Skin epidermis (tissue), 12 donors: Measurements from ENCODE around the gene JPH3.
A peak's percentile ranks its signal among the peaks of the same experiment; 100 is the strongest.

ENCODE experiments used
- H3K27ac ChIP-seq, 21 experiments: fragments of 200-600 bp; sonication (generic) in 11 of 21; one replicate each; pipeline ENCODE4 v1.5.0; 2020; ENCODE audit warnings: mild to moderate bottlenecking in 3 of 21, inconsistent platforms in 2 of 21, moderate library complexity in 2 of 21
- H3K4me3 ChIP-seq, 7 experiments: fragments of 200-600 bp; sonication (generic) in 2 of 7; one replicate each; pipeline ENCODE4 v1.5.0; 2020; ENCODE audit warnings: inconsistent platforms in 2 of 7, mild to moderate bottlenecking in 2 of 7, moderate library complexity in 1 of 7

JPH3 gene

GRCh38 chr16:87602001-87602775 is at the start of gene JPH3:
JPH3 (plus strand) TSS chr16:87602508; CDS start chr16:87603147, 639 bp downstream.
- Histone ChIP-seq H3K27ac (no peak within 1 kb of the TSS), H3K4me3 (peak within 1 kb of the TSS in 3 of 7 experiments; percentile 17 to 31 (median 22))

DNA sequence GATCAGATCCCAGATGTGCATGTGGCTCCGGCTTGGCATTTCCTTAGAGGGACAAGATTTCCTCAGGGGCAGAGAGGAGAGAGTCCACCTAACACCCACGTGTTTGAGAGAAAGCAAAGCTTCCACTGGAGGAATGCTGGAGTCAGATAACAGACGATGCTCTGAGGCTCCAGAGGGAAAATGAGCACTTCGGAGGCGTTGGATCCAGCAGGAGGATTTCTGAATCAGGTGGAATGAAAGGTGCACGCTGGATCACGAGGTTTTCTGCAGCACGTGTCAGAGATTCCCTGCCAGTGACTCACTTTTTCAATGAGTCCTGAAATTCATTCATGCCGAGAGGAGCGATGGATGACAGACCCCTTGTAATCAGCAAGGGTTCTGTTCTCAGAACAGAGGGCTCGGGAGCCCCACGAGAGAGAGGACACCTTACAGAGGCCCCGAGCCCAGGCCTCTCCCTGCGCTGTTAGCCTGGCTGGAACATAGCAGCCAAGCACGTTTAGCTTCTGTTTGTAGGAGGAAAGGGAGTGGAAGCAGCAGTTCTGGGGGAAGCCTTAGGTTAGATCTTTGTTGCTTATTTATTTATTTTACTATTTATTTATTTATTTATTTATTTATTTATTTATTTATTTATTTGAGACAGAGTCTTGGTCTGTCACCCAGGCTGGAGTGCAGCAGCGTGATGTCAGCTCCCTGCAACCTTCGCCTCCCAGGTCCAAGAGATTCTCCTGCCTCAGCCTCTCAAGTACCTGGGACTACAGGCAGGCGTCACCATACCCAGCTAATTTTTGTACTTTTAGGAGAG is 49.3 kb upstream of the JPH3 start:
- Histone ChIP-seq H3K27ac (no peak overlapping the region), H3K4me3 (no peak overlapping the region)

- H3K27ac ChIP-seq: no peak overlapping the region
- no peak overlapping the region for H3K4me3 ChIP-seq
Observed at GRCh38 chr16:87554754-87555427, 47.4 kb upstream of the JPH3 start.

DNA sequence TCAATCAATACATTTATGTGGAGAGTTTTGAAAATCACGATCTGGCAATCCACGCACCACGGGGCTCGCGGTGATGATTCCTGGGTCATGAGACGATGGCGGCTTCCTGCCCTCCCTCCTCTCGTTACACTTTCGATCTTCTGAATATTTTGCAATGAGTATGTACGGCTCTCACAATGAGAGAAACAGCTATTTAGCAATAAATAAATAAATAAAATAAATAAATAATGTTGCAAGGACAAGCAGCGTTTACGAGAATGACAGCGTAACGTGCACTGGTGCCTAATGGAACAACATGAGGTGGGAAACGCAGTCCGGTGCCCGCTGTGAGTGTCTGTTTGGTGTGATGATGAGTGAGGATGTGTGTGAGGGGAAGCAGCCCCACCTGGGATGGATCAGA is 46.7 kb upstream of the JPH3 start:
- no peak overlapping the region for H3K4me3 ChIP-seq
- H3K27ac ChIP-seq: no peak overlapping the region

DNA sequence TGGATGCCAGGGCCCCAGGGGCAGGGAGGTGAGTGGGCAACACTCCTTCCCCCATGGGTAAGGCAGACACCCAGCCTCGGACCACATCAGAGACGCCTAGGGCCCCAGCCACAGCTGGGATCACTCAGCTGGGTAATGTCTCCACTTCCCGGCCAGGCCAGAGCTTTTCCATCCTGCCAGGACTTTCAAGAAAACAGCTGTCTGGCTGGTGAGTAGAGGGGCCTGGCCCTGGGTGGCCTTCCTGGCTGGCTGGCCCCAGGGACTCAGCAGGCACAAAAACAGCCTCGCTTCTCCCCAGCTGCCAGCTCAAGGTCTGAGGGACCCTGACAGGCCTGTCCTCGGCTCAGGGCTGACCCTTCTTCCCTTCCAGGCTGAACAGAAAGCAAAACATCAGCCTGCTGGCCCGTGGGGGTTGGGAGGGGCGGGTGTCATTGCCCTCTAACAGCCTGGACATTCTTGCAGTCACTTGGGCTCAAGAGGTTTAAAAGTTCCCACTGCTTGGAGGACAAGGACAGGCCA is 45.3 kb upstream of the JPH3 start:
- peak overlapping the region in 17 of 21 experiments; percentile 8 to 73 (median 49) for H3K27ac ChIP-seq

DNA sequence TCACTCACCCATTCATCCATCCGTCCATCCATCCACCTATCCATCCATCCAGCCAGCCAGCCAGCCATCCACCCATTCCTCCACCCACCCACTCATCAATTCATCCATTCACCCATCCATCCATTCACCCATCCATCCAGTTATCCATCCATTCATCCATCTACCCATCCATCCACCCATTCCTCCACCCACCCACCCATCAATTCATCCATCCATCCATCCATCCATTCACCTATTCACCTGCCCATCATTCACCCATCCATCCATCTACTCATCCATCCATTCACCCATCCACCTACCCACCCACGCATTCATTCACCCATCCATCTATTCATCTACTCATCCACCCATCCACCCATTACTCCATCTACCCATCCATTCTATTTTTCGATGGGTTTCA is 43.6 kb upstream of the JPH3 start:
- Histone ChIP-seq H3K4me3 (no peak overlapping the region), H3K27ac (no peak overlapping the region)

More for the DNA sequence above, 45.3 kb upstream of the JPH3 start:
- H3K4me3 ChIP-seq: no peak overlapping the region

- H3K4me3 ChIP-seq: no peak overlapping the region
- H3K27ac ChIP-seq: no peak overlapping the region
Observed at GRCh38 chr16:87559945-87560344, 42.4 kb upstream of the JPH3 start.

- Histone ChIP-seq H3K27ac (peak overlapping the region in 1 of 21 experiments; percentile 7), H3K4me3 (no peak overlapping the region)
Observed at GRCh38 chr16:87560428-87561199, 41.7 kb upstream of the JPH3 start.

GRCh38 chr16:87561200-87562105 is 40.9 kb upstream of the JPH3 start:
- Histone ChIP-seq H3K27ac (no peak overlapping the region), H3K4me3 (no peak overlapping the region)

DNA sequence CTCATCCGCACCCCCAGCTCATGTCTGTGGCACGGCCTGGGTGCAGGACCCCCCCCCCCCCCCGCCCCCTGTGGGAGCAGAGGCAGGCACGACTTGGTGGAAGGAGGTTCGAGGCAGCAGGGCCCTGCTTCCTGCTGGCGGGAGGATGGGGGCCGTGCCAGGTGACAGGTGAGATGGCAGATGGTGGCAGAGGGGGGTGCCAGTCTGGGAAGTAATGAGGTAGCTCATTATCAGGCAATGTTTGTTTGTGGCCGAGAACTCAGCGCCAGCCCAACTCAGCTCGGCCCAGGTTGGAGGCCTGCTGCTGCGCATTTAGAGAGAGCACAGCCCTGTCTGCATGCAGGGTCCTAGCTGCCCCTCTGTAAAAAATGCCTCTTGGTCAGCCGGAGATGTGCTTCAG is 40.1 kb upstream of the JPH3 start:
- no peak overlapping the region for H3K4me3 ChIP-seq
- H3K27ac ChIP-seq: no peak overlapping the region

DNA sequence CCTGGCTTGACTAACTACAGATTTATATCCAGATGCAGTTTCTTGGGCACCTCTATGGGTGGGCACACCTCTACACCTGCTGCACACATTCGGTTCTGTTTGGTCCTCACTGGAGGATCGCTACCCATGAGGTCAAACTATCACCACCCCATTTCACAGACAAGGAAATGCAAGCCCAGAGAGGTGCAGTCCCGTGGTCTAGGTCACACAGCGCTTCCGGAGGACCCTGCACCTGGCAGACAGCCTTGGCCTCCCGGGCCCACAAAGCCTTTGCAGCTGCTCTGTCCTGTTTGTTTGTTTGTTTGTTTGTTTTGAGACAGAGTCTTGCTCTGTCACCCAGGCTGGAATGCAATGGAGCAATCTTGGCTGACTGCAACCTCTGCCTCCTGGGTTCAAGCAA is 39.3 kb upstream of the JPH3 start:
- no peak overlapping the region for H3K27ac ChIP-seq
- H3K4me3 ChIP-seq: no peak overlapping the region

- no peak overlapping the region for H3K27ac ChIP-seq
- no peak overlapping the region for H3K4me3 ChIP-seq
Observed at GRCh38 chr16:87563714-87564523, 38.4 kb upstream of the JPH3 start.

DNA sequence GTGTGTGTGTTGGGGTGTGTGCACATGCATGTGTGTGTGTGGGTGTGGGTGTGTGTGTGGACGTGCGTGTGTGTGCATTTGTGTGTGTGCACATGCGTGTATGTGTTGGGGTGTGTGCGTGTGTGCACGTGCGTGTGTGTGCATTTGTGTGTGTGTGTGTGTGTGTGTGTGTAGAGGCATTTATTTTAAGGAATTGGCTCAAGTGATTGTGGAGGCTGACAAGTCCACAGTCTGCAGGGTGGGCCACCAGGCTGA is 37.9 kb upstream of the JPH3 start:
- Histone ChIP-seq H3K27ac (no peak overlapping the region), H3K4me3 (no peak overlapping the region)

DNA sequence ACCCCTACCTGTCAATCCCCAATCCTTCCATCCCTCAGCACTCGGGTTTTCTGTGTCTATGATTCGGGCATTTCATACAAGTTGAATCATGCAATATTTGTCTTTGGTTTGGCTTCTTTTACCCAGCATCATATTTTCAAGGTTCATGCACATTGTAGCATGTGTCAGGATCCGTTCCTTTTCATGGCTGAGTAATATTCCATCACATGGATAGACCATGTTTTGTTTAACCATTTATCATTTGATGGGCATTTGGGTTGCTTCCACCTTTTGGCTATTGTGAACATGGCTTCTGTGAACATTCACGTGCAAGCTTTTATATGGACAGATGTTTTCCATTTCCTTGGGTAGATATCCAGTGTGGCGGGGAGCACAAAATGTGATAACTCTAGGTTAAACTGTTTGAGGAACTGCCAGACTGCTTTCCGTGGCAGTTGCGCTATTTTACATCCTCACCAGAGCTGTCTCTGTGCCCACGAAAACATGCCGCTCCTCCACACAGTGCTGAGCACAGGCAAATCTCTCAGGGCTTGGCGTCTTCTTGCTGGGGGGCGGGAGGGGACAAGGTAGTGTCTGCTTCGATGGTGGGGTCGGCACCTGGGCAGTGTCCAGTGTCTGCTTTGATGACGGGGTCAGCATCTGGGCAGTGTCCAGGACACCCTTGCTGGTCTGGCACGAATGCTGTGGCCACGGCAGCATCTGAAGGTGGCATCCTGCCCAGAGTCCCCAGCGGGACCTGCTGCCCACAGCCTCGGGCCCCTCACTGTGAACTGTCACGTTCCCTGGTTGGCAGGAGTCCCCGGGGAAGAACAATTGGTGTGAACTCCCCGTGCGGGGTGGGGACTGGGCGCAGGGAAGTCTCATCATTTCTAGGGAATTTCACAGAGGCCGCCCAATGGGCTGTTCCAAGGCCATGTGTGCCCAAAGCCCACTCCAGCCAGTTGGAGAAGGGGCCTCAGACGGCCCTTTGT is 32.4 kb upstream of the JPH3 start:
- Histone ChIP-seq H3K4me3 (no peak overlapping the region), H3K27ac (no peak overlapping the region)

DNA sequence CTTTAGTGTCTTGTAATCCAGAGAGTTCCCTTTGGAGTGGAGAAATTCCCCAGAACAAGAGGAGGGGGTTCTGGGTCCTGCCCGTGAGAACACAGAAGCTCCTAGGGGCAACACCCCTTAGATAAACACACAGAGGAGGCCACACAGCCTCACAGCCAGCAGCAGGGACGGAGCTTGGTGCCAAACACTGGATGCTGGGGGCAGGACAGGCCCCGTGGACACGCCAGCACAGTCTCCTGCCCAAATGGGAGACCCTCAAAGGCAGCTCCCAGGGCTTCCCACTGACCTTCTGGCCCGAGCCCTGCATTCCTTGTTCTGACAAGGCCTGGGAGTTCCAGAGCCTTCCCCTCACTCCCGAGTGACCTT is 31.8 kb upstream of the JPH3 start:
- Histone ChIP-seq H3K27ac (peak overlapping the region in 1 of 21 experiments; percentile 15), H3K4me3 (no peak overlapping the region)

DNA sequence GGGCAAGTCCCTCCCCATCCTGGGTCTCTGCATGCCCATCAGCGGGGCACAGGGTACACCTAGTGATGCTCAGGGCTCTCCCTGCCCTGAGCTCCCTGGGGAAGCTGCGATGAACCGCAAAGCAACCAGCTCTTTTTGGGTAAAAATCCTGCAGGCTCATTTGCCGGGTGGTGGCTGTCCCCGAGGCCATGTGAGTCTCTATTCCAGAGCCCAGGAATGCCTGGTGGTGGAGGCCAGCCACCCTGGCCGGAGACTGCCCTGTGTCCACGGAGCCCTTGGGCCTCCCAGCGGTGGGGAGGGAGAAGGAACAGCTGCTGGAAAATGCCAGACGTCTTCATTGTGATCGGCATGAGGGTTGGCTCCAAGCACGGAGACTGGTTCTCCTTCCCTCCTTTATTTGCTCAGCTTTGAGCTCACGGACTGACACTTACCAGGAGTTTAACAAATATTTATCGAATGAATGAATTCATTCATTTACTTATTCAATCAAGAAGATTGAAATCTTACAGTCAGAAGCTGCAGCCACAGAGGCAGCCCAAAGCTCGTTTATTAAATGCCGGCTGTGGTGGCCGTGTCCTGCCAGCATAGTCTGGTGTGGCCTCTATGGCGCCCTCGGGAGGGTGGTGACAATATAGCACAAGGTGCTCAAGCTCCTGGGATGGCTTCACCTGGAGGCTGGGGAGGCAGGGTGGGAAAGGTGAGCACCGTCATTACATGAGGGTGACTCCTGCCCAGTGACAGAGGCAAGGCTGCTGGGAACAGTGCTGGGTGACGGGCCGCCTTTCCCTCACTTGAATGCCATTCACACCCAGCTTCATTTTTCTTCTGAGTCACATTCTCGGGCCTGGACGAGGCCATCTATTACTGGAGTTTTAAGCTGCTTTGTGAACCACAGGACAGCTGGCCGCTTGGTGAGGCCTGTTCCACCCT is 31.1 kb upstream of the JPH3 start:
- no peak overlapping the region for H3K4me3 ChIP-seq
- H3K27ac ChIP-seq: peak overlapping the region in 2 of 21 experiments; percentile 1 to 15
